Measurements from ENCODE around the gene LANCL2. TPM values are rescaled to one million over a fixed set of nuclear protein-coding genes. Genes with fewer than 3 reads are reported as not detected.

The LANCL2 gene
- total RNA-seq, 1 experiment from 2014 or later: 10.0 TPM

- CTCF ChIA-PET: interaction anchor here (1.7 kb wide), 1 partner anchor 166 kb away, joined by 9 read pairs; no protein-coding TSS in a partner anchor
Measured at GRCh38 chr7:55431898-55432297, 66.8 kb downstream of the LANCL2 start.

More at GRCh38 chr7:55431898-55432297, 66.8 kb downstream of the LANCL2 start:
- intact Hi-C loops (cut with micrococcal nuclease): no loop called here
- no TSS peak for BruUV-seq (replicated peaks)
- Histone ChIP-seq H3K27me3 (ENCODE audit: insufficient read depth, low read length) (no peaks in the 10 kb centered on the region), H3K4me2 (ENCODE audit: low read length) (no peak overlapping the region), H3K9me3 (ENCODE audit: control insufficient read depth in 1 of 2, insufficient read depth in 1 of 2, low read depth in 1 of 2, low read length in 2 of 2) (no peaks in the 10 kb centered on the region), H3K36me3 (ENCODE audit: control insufficient read depth in 1 of 2, insufficient read depth in 2 of 2, low read length in 2 of 2) (no peaks in the 10 kb centered on the region), H3K9me2 (ENCODE audit: insufficient read depth) (no peaks in the 10 kb centered on the region), H4K20me1 (ENCODE audit: insufficient read depth) (no peaks in the 10 kb centered on the region), H3K79me2 (ENCODE audit: insufficient read depth, low read length) (no peaks in the 10 kb centered on the region), H3K9ac (ENCODE audit: low read length) (no peak overlapping the region), H3K27ac (ENCODE audit: low read depth, low read length) (no peak overlapping the region), H3K4me1 (ENCODE audit: control insufficient read depth in 1 of 2, insufficient read depth in 2 of 2, low read length in 2 of 2) (no peaks in the 10 kb centered on the region), H2AFZ (ENCODE audit: low read depth, low read length, poor library complexity, severe bottlenecking) (no peak overlapping the region), H3K4me3 (replicated peaks in 1 of 2; ENCODE audit: low read depth in 1 of 2, low read length in 2 of 2) (no peak overlapping the region)
- ATAC-seq (no peak), DNase-seq (ENCODE audit: low read depth, low spot score) (no peak)
- no peak for TF ChIP-seq CBX3 (IDR thresholded peaks at IDR 0.05; ENCODE audit: low read depth)
- no peak for TF ChIP-seq CEBPB (IDR thresholded peaks at IDR 0.05; ENCODE audit: low read depth)
- TF ChIP-seq CTCF (IDR thresholded peaks at IDR 0.05 in 2 of 3, conservative IDR thresholded peaks at IDR 0.05 in 1 of 3; ENCODE audit: borderline replicate concordance in 1 of 3, insufficient read depth in 1 of 3, low read depth in 2 of 3, low read length in 2 of 3): no peak
- no peak for TF ChIP-seq JUND (IDR thresholded peaks at IDR 0.05)
- no peak for TF ChIP-seq ZFX (IDR thresholded peaks at IDR 0.05)
- no peak for TF ChIP-seq ZNF274 (IDR thresholded peaks at IDR 0.05; ENCODE audit: low read depth, low read length)
- TF ChIP-seq FOSL1 (IDR thresholded peaks at IDR 0.05; ENCODE audit: low read depth): no peak
- TF ChIP-seq SIN3A (IDR thresholded peaks at IDR 0.05; ENCODE audit: low read depth): no peak
- no peak for TF ChIP-seq YY1 (IDR thresholded peaks at IDR 0.05; ENCODE audit: extremely low read depth, insufficient replicate concordance, low read depth, low read length)
- no peak for TF ChIP-seq EZH2 (IDR thresholded peaks at IDR 0.05)
- ChIA-PET RAD21 (ENCODE audit: low non-redundant PET in 1 of 2, low total read pairs in 2 of 2, uncharacterized antibody in 2 of 2, unreplicated experiment in 2 of 2) (no interaction called here), POLR2A (no interaction called here)

Measured in HCT116 (cell line).